ENCODE results near the gene ZNF280B. TPM values are rescaled to one million over a fixed set of nuclear protein-coding genes. Genes with fewer than 3 reads are reported as not detected.

ZNF280B gene
- total and polyA plus RNA-seq, 2 donors (not counting 1 experiment from before 2014, with no cell fraction given) = 0.67 to 3.5 TPM

DNA sequence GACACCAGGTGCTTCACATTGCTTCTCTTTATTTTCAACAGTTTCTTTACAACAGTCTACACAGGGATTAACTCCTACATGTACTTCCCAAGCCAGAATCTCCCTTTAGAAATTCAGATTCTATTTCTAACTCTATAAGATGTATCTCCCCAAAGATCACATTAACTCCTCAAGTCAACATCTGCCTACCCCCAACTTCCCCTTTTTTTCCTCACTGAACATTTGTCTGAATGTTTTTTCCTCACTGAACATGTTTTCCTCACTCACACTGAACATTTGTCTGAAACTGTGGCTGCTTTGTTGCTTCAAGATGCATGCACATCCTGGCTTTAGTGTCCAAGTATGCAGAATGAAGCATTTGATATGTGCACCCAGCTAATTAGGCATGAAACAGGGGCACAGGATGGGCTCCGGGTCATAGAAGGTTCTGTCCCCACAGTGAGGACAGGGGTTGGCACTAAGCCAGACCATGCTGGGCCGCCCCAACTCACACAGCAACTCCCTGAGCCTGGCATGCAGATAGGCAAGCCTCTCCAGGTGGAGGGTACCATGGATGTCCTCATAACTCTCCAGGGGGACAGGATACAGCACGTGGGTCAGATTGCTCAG is 39.3 kb upstream of the ZNF280B start:
- Histone ChIP-seq H3K36me3 (replicated peaks in 1 of 2; ENCODE audit: control extremely low read depth in 1 of 2, control insufficient read depth in 1 of 2, extremely low read depth in 1 of 2, insufficient read depth in 2 of 2, low read length in 1 of 2) (no peaks in the 10 kb centered on the region), H4K20me1 (ENCODE audit: control insufficient read depth, insufficient read depth, low read length, poor library complexity, severe bottlenecking) (no peaks in the 10 kb centered on the region), H3K9ac (ENCODE audit: low read length) (no peak overlapping the region), H3K4me3 (ENCODE audit: control extremely low read depth in 1 of 5, extremely low read depth in 1 of 5, insufficient read depth in 1 of 5, low read depth in 2 of 5, low read length in 4 of 5) (no peak overlapping the region), H2AFZ (ENCODE audit: insufficient read depth, low read depth, low read length, poor library complexity, severe bottlenecking) (no peak overlapping the region), H3K27ac (ENCODE audit: low read length in 2 of 2) (no peak overlapping the region), H3K9me3 (ENCODE audit: control extremely low read depth in 1 of 3, control insufficient read depth in 2 of 3, insufficient read depth in 1 of 3, low read length in 2 of 3) (no peaks in the 10 kb centered on the region), H3K27me3 (replicated peaks in 1 of 4; ENCODE audit: control extremely low read depth in 1 of 4, control insufficient read depth in 3 of 4, insufficient read depth in 4 of 4, low read length in 3 of 4) (no peaks in the 10 kb centered on the region), H3K4me1 (ENCODE audit: control insufficient read depth in 2 of 2, insufficient read depth in 2 of 2, low read length in 2 of 2) (peaks cover 0 to 12% of the 10 kb centered on the region in 2 donors), H3K4me2 (replicated peaks; ENCODE audit: low read depth, low read length, poor library complexity, severe bottlenecking) (peak overlapping the region; percentile 32), H3K79me2 (ENCODE audit: control insufficient read depth, insufficient read depth, low read length) (no peaks in the 10 kb centered on the region)
- Mint-ChIP-seq H3K4me3 (no peak overlapping the region), H3K4me1 (peaks cover 10% of the 10 kb centered on the region), H3K27ac (no peak overlapping the region), H3K9me3 (ENCODE audit: insufficient read depth) (no peaks in the 10 kb centered on the region), H3K27me3 (peaks cover 2% of the 10 kb centered on the region)
- no peak for TF ChIP-seq EZH2 (IDR thresholded peaks at IDR 0.05; ENCODE audit: borderline replicate concordance, insufficient read depth, low read depth, low read length, poor library complexity, severe bottlenecking)
- TF ChIP-seq, protein P1, sequence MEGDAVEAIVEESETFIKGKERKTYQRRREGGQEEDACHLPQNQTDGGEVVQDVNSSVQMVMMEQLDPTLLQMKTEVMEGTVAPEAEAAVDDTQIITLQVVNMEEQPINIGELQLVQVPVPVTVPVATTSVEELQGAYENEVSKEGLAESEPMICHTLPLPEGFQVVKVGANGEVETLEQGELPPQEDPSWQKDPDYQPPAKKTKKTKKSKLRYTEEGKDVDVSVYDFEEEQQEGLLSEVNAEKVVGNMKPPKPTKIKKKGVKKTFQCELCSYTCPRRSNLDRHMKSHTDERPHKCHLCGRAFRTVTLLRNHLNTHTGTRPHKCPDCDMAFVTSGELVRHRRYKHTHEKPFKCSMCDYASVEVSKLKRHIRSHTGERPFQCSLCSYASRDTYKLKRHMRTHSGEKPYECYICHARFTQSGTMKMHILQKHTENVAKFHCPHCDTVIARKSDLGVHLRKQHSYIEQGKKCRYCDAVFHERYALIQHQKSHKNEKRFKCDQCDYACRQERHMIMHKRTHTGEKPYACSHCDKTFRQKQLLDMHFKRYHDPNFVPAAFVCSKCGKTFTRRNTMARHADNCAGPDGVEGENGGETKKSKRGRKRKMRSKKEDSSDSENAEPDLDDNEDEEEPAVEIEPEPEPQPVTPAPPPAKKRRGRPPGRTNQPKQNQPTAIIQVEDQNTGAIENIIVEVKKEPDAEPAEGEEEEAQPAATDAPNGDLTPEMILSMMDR (IDR thresholded peaks at IDR 0.05) = no peak
- DNase-seq (no peak), ATAC-seq (ENCODE audit: low read depth) (no peak)
- intact Hi-C loops (cut with micrococcal nuclease) = loop anchor here (5.0 kb wide), 1 partner anchor 40 kb away; no protein-coding TSS in a partner anchor
- ChIA-PET CTCF (no interaction called here), POLR2A (no interaction called here)
- WGBS (ENCODE audit: insufficient coverage) = 14% methylated on average over 2 of the region's 3 CpGs

DNA sequence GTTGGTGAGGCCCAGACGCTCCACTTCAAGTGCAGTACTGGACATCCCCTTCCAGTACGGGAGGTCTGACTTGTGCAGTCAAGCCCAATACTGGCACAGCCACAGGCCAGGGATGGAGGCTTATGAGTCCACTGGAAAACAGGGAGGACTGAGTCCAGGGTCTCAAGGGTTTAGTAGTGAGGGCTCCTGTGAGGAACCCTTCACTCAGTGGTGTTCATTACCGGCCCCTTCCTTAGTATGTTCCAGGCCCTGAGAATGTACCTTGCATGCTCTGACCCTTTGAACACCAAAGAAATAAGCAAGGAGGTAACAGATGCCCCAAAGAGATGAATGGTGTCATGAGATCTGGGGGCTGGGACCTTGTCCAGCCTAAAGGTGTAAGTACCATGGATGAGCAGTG is 38.7 kb upstream of the ZNF280B start:
- Histone ChIP-seq H3K4me1 (ENCODE audit: control insufficient read depth in 2 of 2, insufficient read depth in 2 of 2, low read length in 2 of 2) (peaks cover 0 to 12% of the 10 kb centered on the region in 2 donors), H3K79me2 (ENCODE audit: control insufficient read depth, insufficient read depth, low read length) (no peaks in the 10 kb centered on the region), H3K36me3 (replicated peaks in 1 of 2; ENCODE audit: control extremely low read depth in 1 of 2, control insufficient read depth in 1 of 2, extremely low read depth in 1 of 2, insufficient read depth in 2 of 2, low read length in 1 of 2) (no peaks in the 10 kb centered on the region), H3K9ac (ENCODE audit: low read length) (no peak overlapping the region), H2AFZ (ENCODE audit: insufficient read depth, low read depth, low read length, poor library complexity, severe bottlenecking) (no peak overlapping the region), H3K27me3 (replicated peaks in 1 of 4; ENCODE audit: control extremely low read depth in 1 of 4, control insufficient read depth in 3 of 4, insufficient read depth in 4 of 4, low read length in 3 of 4) (no peaks in the 10 kb centered on the region), H3K4me3 (ENCODE audit: control extremely low read depth in 1 of 5, extremely low read depth in 1 of 5, insufficient read depth in 1 of 5, low read depth in 2 of 5, low read length in 4 of 5) (no peak overlapping the region), H3K4me2 (replicated peaks; ENCODE audit: low read depth, low read length, poor library complexity, severe bottlenecking) (no peak overlapping the region), H3K27ac (ENCODE audit: low read length in 2 of 2) (no peak overlapping the region), H3K9me3 (ENCODE audit: control extremely low read depth in 1 of 3, control insufficient read depth in 2 of 3, insufficient read depth in 1 of 3, low read length in 2 of 3) (no peaks in the 10 kb centered on the region), H4K20me1 (ENCODE audit: control insufficient read depth, insufficient read depth, low read length, poor library complexity, severe bottlenecking) (no peaks in the 10 kb centered on the region)
- POLR2A ChIA-PET = no interaction called here
- intact Hi-C loops (cut with micrococcal nuclease) = loop anchor here (5.0 kb wide), 1 partner anchor 40 kb away; no protein-coding TSS in a partner anchor
- no peak for ATAC-seq (ENCODE audit: low read depth)
- Mint-ChIP-seq H3K27me3 (peaks cover 6% of the 10 kb centered on the region), H3K9me3 (ENCODE audit: insufficient read depth) (no peaks in the 10 kb centered on the region), H3K4me1 (peaks cover 10% of the 10 kb centered on the region), H3K27ac (no peak overlapping the region), H3K4me3 (no peak overlapping the region)
- CTCF ChIA-PET = interaction anchor here (1.0 kb wide), 1 partner anchor 30 kb away, joined by 3 read pairs; no protein-coding TSS in a partner anchor
- 100% methylated on average over 1 of the region's 3 CpGs for WGBS (ENCODE audit: insufficient coverage)
- DNase-seq = no peak
- TF ChIP-seq, protein P1 (IDR thresholded peaks at IDR 0.05) = no peak
- no peak for TF ChIP-seq EZH2 (IDR thresholded peaks at IDR 0.05; ENCODE audit: borderline replicate concordance, insufficient read depth, low read depth, low read length, poor library complexity, severe bottlenecking)
